A673 (cell line): ENCODE results near the gene ZCWPW2.

Experiments
- CTCF ChIP-seq: fragments of 300-800, 200-600 bp; sonication (generic); conservative IDR thresholded peaks from 2 replicates; pipeline ENCODE4 v1.5.1; 2017; ENCODE audit warnings: low read depth, mild to moderate bottlenecking, antibody characterized with exemption, low read length, moderate library complexity, mixed read lengths
- EZH2 ChIP-seq: fragments of 200-600 bp; sonication (generic); IDR thresholded peaks from 2 replicates; pipeline ENCODE4 v1.6.1; 2017; ENCODE audit warnings: borderline replicate concordance, low read depth, mild to moderate bottlenecking, mixed read lengths, antibody characterized with exemption, low read length; ENCODE audit not compliant: poor library complexity, severe bottlenecking

- TF ChIP-seq CTCF (no peak), EZH2 (no peak)
Observed at GRCh38 chr3:28349469-28350000, 1.0 kb downstream of the ZCWPW2 start.
